LNCaP clone FGC (cell line): Measurements from ENCODE around the gene ZNF827.

ENCODE experiments used
- DNase-seq: peaks from one replicate; pipeline ENCODE4 v3.0.0-alpha.2; 2011; ENCODE audit warnings: low read depth
- H3K4me3 ChIP-seq: 2 replicates; pipeline ENCODE4 v1.5.1; 2011; ENCODE audit warnings: mild to moderate bottlenecking, low read depth, low read length, control low read depth
- CTCF ChIP-seq: IDR thresholded peaks from 2 replicates; pipeline ENCODE4 v1.5.1; 2012; ENCODE audit warnings: mild to moderate bottlenecking; ENCODE audit not compliant: control insufficient read depth, insufficient read depth; ENCODE audit errors: extremely low read depth

The ZNF827 gene

DNA sequence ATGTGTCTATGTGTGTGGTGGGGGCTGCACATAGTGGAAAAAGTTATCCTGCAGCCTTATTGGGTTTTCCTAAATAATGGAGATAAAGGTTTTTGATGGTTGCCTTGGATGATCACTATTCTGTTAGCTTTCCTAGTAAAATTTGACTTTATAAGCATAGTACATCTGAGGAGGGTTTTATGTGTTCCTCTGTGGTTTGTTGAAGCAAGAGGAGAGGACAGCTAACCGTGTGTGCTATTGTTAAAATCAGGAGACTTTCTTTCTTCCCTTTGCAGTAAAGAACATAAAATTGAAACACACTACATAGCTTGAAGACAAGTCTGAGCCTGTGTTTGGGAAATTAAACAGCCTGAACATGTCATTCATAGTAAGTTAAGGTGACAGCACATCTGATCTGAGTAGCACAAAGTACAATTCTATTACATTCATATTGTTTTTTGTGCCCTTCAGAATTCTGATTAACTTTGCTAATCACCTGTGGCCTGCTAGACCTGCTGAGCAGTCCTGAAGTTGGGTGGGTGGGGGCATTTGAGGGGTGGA is 221.9 kb downstream of the ZNF827 start:
- DNase-seq: no peak
- H3K4me3 ChIP-seq: no peak overlapping the region
- no peak for TF ChIP-seq CTCF

DNA sequence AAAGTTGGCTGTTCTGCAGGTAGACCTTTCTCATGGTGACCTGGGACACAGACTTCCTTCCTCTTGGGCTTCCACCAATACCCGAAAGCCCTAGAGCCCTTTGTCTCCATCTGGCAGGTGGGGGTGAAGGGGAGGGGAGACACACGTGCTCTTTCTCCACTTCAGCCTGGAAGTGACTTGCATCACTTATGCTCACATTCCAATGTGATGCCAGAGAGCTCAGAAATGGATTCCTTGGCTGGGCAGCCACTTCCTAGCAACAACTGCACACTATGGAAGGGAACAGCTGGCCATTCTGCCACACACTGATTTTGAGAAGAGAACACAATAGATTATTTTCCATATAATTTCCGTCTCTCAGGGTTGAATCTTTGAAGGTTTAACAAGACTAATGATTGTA is 222.4 kb downstream of the ZNF827 start:
- no peak for DNase-seq
- no peak overlapping the region for H3K4me3 ChIP-seq

GRCh38 chr4:145709843-145710242 is 228.8 kb downstream of the ZNF827 start:
- H3K4me3 ChIP-seq: no peak overlapping the region
- DNase-seq: no peak
- TF ChIP-seq CTCF: no peak

More for the DNA sequence above, 222.4 kb downstream of the ZNF827 start:
- TF ChIP-seq CTCF: no peak

GRCh38 chr4:145709336-145709735 is 229.3 kb downstream of the ZNF827 start:
- TF ChIP-seq CTCF: no peak
- no peak overlapping the region for H3K4me3 ChIP-seq
- DNase-seq: no peak
